Smooth muscle cell (in vitro differentiated cells): ENCODE measurements around the gene SLC35F3. TPM values are rescaled to one million over a fixed set of nuclear protein-coding genes. Genes with fewer than 3 reads are reported as not detected.

Source experiments
- DNase-seq: peaks from one replicate; lab custom pipeline; 2025; ENCODE audit not compliant: unreplicated experiment; lab: John Stamatoyannopoulos, UW
- H2AFZ ChIP-seq: fragments of 200-600 bp; sonication (generic); 2 replicates; pipeline ENCODE4 v1.6.0; 2016; ENCODE audit warnings: antibody characterized with exemption, low read depth, mild to moderate bottlenecking
- H3F3A ChIP-seq: fragments of 200-600 bp; sonication (generic); 2 replicates; pipeline ENCODE4 v1.6.0; 2017; ENCODE audit warnings: antibody characterized with exemption, low read depth
- H3K27ac ChIP-seq: fragments of 200-600 bp; sonication (generic); 2 replicates; pipeline ENCODE4 v1.5.1; 2016; ENCODE audit warnings: low read depth, mild to moderate bottlenecking
- H3K27me3 ChIP-seq: fragments of 200-600 bp; sonication (generic); 2 replicates; pipeline ENCODE4 v1.6.1; 2016; ENCODE audit warnings: low read depth, mild to moderate bottlenecking
- H3K36me3 ChIP-seq: fragments of 200-600 bp; sonication (generic); 2 replicates; pipeline ENCODE4 v1.5.1; 2016; ENCODE audit warnings: low read depth
- H3K4me1 ChIP-seq: fragments of 200-600 bp; sonication (generic); 2 replicates; pipeline ENCODE4 v1.5.1; 2016; ENCODE audit warnings: low read depth
- H3K4me2 ChIP-seq: fragments of 200-600 bp; sonication (generic); 2 replicates; pipeline ENCODE4 v1.6.0; 2016; ENCODE audit warnings: mild to moderate bottlenecking
- H3K4me3 ChIP-seq: fragments of 200-600 bp; sonication (generic); 2 replicates; pipeline ENCODE4 v1.5.1; 2016; ENCODE audit warnings: mild to moderate bottlenecking
- H3K79me2 ChIP-seq: fragments of 200-600 bp; sonication (generic); 2 replicates; pipeline ENCODE4 v1.6.0; 2016; ENCODE audit warnings: low read depth, mild to moderate bottlenecking
- H3K9ac ChIP-seq: fragments of 200-600 bp; sonication (generic); 2 replicates; pipeline ENCODE4 v1.6.0; 2016; ENCODE audit warnings: low read depth
- H3K9me3 ChIP-seq: fragments of 200-600 bp; sonication (generic); replicated peaks from 2 replicates; pipeline ENCODE4 v1.5.1; 2016; ENCODE audit warnings: low read depth
- H4K20me1 ChIP-seq: fragments of 200-600 bp; sonication (generic); 2 replicates; pipeline ENCODE4 v1.6.0; 2016; ENCODE audit warnings: low read depth
- CTCF ChIP-seq: fragments of 200-600 bp; sonication (generic); IDR thresholded peaks from 2 replicates; pipeline ENCODE4 v1.5.1; 2017; ENCODE audit warnings: borderline replicate concordance, mild to moderate bottlenecking, antibody characterized with exemption; ENCODE audit not compliant: insufficient read depth, poor library complexity, severe bottlenecking
- WGBS: methylation state at CpG from one replicate; pipeline ENCODE4 v1.1.7; 2016; ENCODE audit warnings: low lambda C conversion rate; 5-methylcytosine and 5-hydroxymethylcytosine counted together
- polyA plus RNA-seq: library from polyadenylated mRNA; unstranded; fragments of >200 nt; fragmentation: Nextera tagmentation; extraction: Ambion mirVana; gene quantifications from 2 replicates; pipeline ENCODE4 v1.2.1, GENCODE V29; 2016
- total RNA-seq: library from RNA; depleted of rRNA; stranded (reverse); fragments of >200 nt; gene quantifications from 2 replicates; pipeline ENCODE4 v1.2.3, GENCODE V29; 2014

Gene SLC35F3
- total and polyA plus RNA-seq, 2 experiments from 2014 or later = 0.31 to 0.66 TPM

- no peaks in the 10 kb centered on the region for H3K4me1 ChIP-seq
- no peak for DNase-seq
These were observed 377.5 kb downstream of the SLC35F3 start for GRCh38 chr1:234281826-234282489.

GRCh38 chr1:234286206-234286605 lies 381.7 kb downstream of the SLC35F3 start:
- Histone ChIP-seq H3K4me2 (no peak overlapping the region), H3K79me2 (no peaks in the 10 kb centered on the region), H3K4me1 (no peaks in the 10 kb centered on the region), H2AFZ (no peak overlapping the region), H3K27ac (no peak overlapping the region), H3K36me3 (no peaks in the 10 kb centered on the region), H3F3A (no peaks in the 10 kb centered on the region), H4K20me1 (no peaks in the 10 kb centered on the region), H3K4me3 (no peak overlapping the region), H3K9ac (no peak overlapping the region), H3K27me3 (no peaks in the 10 kb centered on the region), H3K9me3 (no peaks in the 10 kb centered on the region)
- no peak for DNase-seq
- no peak for TF ChIP-seq CTCF
- WGBS = 91% methylated on average over 4 of the region's 4 CpGs

More at GRCh38 chr1:234281826-234282489, 377.5 kb downstream of the SLC35F3 start:
- H3K79me2 ChIP-seq = no peaks in the 10 kb centered on the region
- H3K4me2 ChIP-seq = no peak overlapping the region
- H3K27ac ChIP-seq = no peak overlapping the region
- no peaks in the 10 kb centered on the region for H3F3A ChIP-seq
- H3K27me3 ChIP-seq = no peaks in the 10 kb centered on the region
- H2AFZ ChIP-seq = no peak overlapping the region
- H3K4me3 ChIP-seq = no peak overlapping the region
- no peak for TF ChIP-seq CTCF
- H3K36me3 ChIP-seq = no peaks in the 10 kb centered on the region
- no peak overlapping the region for H3K9ac ChIP-seq
- 77% methylated on average over 12 of the region's 12 CpGs for WGBS
- no peaks in the 10 kb centered on the region for H4K20me1 ChIP-seq
- no peaks in the 10 kb centered on the region for H3K9me3 ChIP-seq

- no peak overlapping the region for H3K4me3 ChIP-seq
- no peak overlapping the region for H3K27ac ChIP-seq
- no peak overlapping the region for H3K9ac ChIP-seq
- no peak overlapping the region for H3K4me2 ChIP-seq
- no peak overlapping the region for H2AFZ ChIP-seq
- no peaks in the 10 kb centered on the region for H3K4me1 ChIP-seq
- WGBS = 80% methylated on average over 2 of the region's 2 CpGs
- no peaks in the 10 kb centered on the region for H4K20me1 ChIP-seq
- H3K27me3 ChIP-seq = no peaks in the 10 kb centered on the region
- H3K79me2 ChIP-seq = no peaks in the 10 kb centered on the region
- H3K9me3 ChIP-seq = no peaks in the 10 kb centered on the region
- H3F3A ChIP-seq = no peaks in the 10 kb centered on the region
- no peak for TF ChIP-seq CTCF
- no peaks in the 10 kb centered on the region for H3K36me3 ChIP-seq
- no peak for DNase-seq
These were observed 384.5 kb downstream of the SLC35F3 start for GRCh38 chr1:234288946-234289345.

- Histone ChIP-seq H3K4me3 (no peak overlapping the region), H3K27ac (no peak overlapping the region), H3F3A (no peaks in the 10 kb centered on the region), H3K4me1 (no peaks in the 10 kb centered on the region), H4K20me1 (no peaks in the 10 kb centered on the region), H3K27me3 (peaks cover 3% of the 10 kb centered on the region), H3K9me3 (no peaks in the 10 kb centered on the region), H3K9ac (no peak overlapping the region), H3K79me2 (no peaks in the 10 kb centered on the region), H2AFZ (no peak overlapping the region), H3K4me2 (no peak overlapping the region), H3K36me3 (no peaks in the 10 kb centered on the region)
- DNase-seq = no peak
- WGBS = 65% methylated on average over 2 of the region's 2 CpGs
- TF ChIP-seq CTCF = no peak
These were observed 385.2 kb downstream of the SLC35F3 start for GRCh38 chr1:234289538-234290305.
